Kidney epithelial cell (primary cell): ENCODE measurements around the gene RSPO4. TPM values are rescaled to one million over a fixed set of nuclear protein-coding genes. Genes with fewer than 3 reads are reported as not detected.
"Not testable (repeated sequence)": the region's sequence is repeated elsewhere in the genome, so short reads cannot be mapped to it uniquely, and the experiment has no call there.

ENCODE experiments used
- DNase-seq: peaks from one replicate; pipeline ENCODE4 v3.0.0-alpha.2; 2010; ENCODE audit warnings: low read depth
- H3K27me3 ChIP-seq: 2 replicates; pipeline ENCODE4 v1.6.0; 2011; ENCODE audit warnings: low read length; ENCODE audit not compliant: control insufficient read depth, insufficient read depth
- H3K36me3 ChIP-seq: 2 replicates; pipeline ENCODE4 v1.5.1; 2011; ENCODE audit warnings: low read length; ENCODE audit not compliant: control insufficient read depth, insufficient read depth
- H3K4me3 ChIP-seq: 2 replicates; pipeline ENCODE4 v1.5.1; 2011; ENCODE audit warnings: low read depth, mild to moderate bottlenecking, control low read depth, low read length
- total RNA-seq: library from RNA; depleted of rRNA; stranded (reverse); fragments of >200 nt; gene quantifications from 2 replicates; pipeline ENCODE4 v1.2.3, GENCODE V29; 2015
- TF ChIP-seq, protein P1 (sequence below): IDR thresholded peaks from 2 replicates; pipeline ENCODE4 v1.5.1; 2011; ENCODE audit warnings: mild to moderate bottlenecking, moderate library complexity, low read length, control low read depth, inconsistent platforms; ENCODE audit not compliant: insufficient read depth, poor library complexity, severe bottlenecking

The RSPO4 gene
- total RNA-seq, 1 donor from 2014 or later, result 3.3 TPM

GRCh38 chr20:986733-987355, 15.3 kb downstream of the RSPO4 start:
- TF ChIP-seq, protein P1, sequence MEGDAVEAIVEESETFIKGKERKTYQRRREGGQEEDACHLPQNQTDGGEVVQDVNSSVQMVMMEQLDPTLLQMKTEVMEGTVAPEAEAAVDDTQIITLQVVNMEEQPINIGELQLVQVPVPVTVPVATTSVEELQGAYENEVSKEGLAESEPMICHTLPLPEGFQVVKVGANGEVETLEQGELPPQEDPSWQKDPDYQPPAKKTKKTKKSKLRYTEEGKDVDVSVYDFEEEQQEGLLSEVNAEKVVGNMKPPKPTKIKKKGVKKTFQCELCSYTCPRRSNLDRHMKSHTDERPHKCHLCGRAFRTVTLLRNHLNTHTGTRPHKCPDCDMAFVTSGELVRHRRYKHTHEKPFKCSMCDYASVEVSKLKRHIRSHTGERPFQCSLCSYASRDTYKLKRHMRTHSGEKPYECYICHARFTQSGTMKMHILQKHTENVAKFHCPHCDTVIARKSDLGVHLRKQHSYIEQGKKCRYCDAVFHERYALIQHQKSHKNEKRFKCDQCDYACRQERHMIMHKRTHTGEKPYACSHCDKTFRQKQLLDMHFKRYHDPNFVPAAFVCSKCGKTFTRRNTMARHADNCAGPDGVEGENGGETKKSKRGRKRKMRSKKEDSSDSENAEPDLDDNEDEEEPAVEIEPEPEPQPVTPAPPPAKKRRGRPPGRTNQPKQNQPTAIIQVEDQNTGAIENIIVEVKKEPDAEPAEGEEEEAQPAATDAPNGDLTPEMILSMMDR, result no peak
- Histone ChIP-seq H3K4me3 (no peak overlapping the region), H3K36me3 (no peaks in the 10 kb centered on the region), H3K27me3 (peaks cover 3% of the 10 kb centered on the region)
- DNase-seq, result no peak

- not testable (repeated sequence) for DNase-seq, H3K36me3 ChIP-seq, H3K27me3 ChIP-seq, H3K4me3 ChIP-seq
These were observed 17.1 kb downstream of the RSPO4 start for GRCh38 chr20:984994-985393.

GRCh38 chr20:982754-983153, 19.4 kb downstream of the RSPO4 start:
- H3K4me3 ChIP-seq, result no peak overlapping the region
- no peak for DNase-seq

GRCh38 chr20:977021-977420, 25.1 kb downstream of the RSPO4 start:
- no peak overlapping the region for H3K4me3 ChIP-seq
- H3K27me3 ChIP-seq, result peaks cover 3% of the 10 kb centered on the region
- no peaks in the 10 kb centered on the region for H3K36me3 ChIP-seq
- DNase-seq, result no peak
- TF ChIP-seq, protein P1, result no peak

More at GRCh38 chr20:982754-983153, 19.4 kb downstream of the RSPO4 start:
- no peaks in the 10 kb centered on the region for H3K36me3 ChIP-seq
- TF ChIP-seq, protein P1, result no peak
- peaks cover 3% of the 10 kb centered on the region for H3K27me3 ChIP-seq

- DNase-seq, result no peak
- H3K36me3 ChIP-seq, result no peaks in the 10 kb centered on the region
- TF ChIP-seq, protein P1, result no peak
- H3K4me3 ChIP-seq, result no peak overlapping the region
- H3K27me3 ChIP-seq, result peaks cover 3% of the 10 kb centered on the region
These were observed 26.1 kb downstream of the RSPO4 start for GRCh38 chr20:976033-976432.

GRCh38 chr20:973785-974194, 28.3 kb downstream of the RSPO4 start:
- TF ChIP-seq, protein P1, result peak; percentile 17
- H3K4me3 ChIP-seq, result no peak overlapping the region
- no peaks in the 10 kb centered on the region for H3K36me3 ChIP-seq
- no peaks in the 10 kb centered on the region for H3K27me3 ChIP-seq
- DNase-seq, result no peak
